Smooth muscle cell (in vitro differentiated cells): ENCODE data around the gene RSRP1. TPM values are rescaled to one million over a fixed set of nuclear protein-coding genes. Genes with fewer than 3 reads are reported as not detected.

Experiments used
- DNase-seq: peaks from one replicate; lab custom pipeline; 2025; ENCODE audit not compliant: unreplicated experiment; lab: John Stamatoyannopoulos, UW
- H2AFZ ChIP-seq: fragments of 200-600 bp; sonication (generic); 2 replicates; pipeline ENCODE4 v1.6.0; 2016; ENCODE audit warnings: antibody characterized with exemption, low read depth, mild to moderate bottlenecking
- H3F3A ChIP-seq: fragments of 200-600 bp; sonication (generic); 2 replicates; pipeline ENCODE4 v1.6.0; 2017; ENCODE audit warnings: antibody characterized with exemption, low read depth
- H3K27ac ChIP-seq: fragments of 200-600 bp; sonication (generic); 2 replicates; pipeline ENCODE4 v1.5.1; 2016; ENCODE audit warnings: low read depth, mild to moderate bottlenecking
- H3K27me3 ChIP-seq: fragments of 200-600 bp; sonication (generic); 2 replicates; pipeline ENCODE4 v1.6.1; 2016; ENCODE audit warnings: low read depth, mild to moderate bottlenecking
- H3K36me3 ChIP-seq: fragments of 200-600 bp; sonication (generic); 2 replicates; pipeline ENCODE4 v1.5.1; 2016; ENCODE audit warnings: low read depth
- H3K4me1 ChIP-seq: fragments of 200-600 bp; sonication (generic); 2 replicates; pipeline ENCODE4 v1.5.1; 2016; ENCODE audit warnings: low read depth
- H3K4me2 ChIP-seq: fragments of 200-600 bp; sonication (generic); 2 replicates; pipeline ENCODE4 v1.6.0; 2016; ENCODE audit warnings: mild to moderate bottlenecking
- H3K4me3 ChIP-seq: fragments of 200-600 bp; sonication (generic); 2 replicates; pipeline ENCODE4 v1.5.1; 2016; ENCODE audit warnings: mild to moderate bottlenecking
- H3K79me2 ChIP-seq: fragments of 200-600 bp; sonication (generic); 2 replicates; pipeline ENCODE4 v1.6.0; 2016; ENCODE audit warnings: low read depth, mild to moderate bottlenecking
- H3K9ac ChIP-seq: fragments of 200-600 bp; sonication (generic); 2 replicates; pipeline ENCODE4 v1.6.0; 2016; ENCODE audit warnings: low read depth
- H3K9me3 ChIP-seq: fragments of 200-600 bp; sonication (generic); replicated peaks from 2 replicates; pipeline ENCODE4 v1.5.1; 2016; ENCODE audit warnings: low read depth
- H4K20me1 ChIP-seq: fragments of 200-600 bp; sonication (generic); 2 replicates; pipeline ENCODE4 v1.6.0; 2016; ENCODE audit warnings: low read depth
- CTCF ChIP-seq: fragments of 200-600 bp; sonication (generic); IDR thresholded peaks from 2 replicates; pipeline ENCODE4 v1.5.1; 2017; ENCODE audit warnings: borderline replicate concordance, mild to moderate bottlenecking, antibody characterized with exemption; ENCODE audit not compliant: insufficient read depth, poor library complexity, severe bottlenecking
- WGBS: methylation state at CpG from one replicate; pipeline ENCODE4 v1.1.7; 2016; ENCODE audit warnings: low lambda C conversion rate; 5-methylcytosine and 5-hydroxymethylcytosine counted together
- polyA plus RNA-seq: library from polyadenylated mRNA; unstranded; fragments of >200 nt; fragmentation: Nextera tagmentation; extraction: Ambion mirVana; gene quantifications from 2 replicates; pipeline ENCODE4 v1.2.1, GENCODE V29; 2016
- total RNA-seq: library from RNA; depleted of rRNA; stranded (reverse); fragments of >200 nt; gene quantifications from 2 replicates; pipeline ENCODE4 v1.2.3, GENCODE V29; 2014

RSRP1 gene
- total and polyA plus RNA-seq, 2 experiments from 2014 or later, result 32.3 to 93.6 TPM

GRCh38 chr1:25201006-25201405, 46.2 kb downstream of the RSRP1 start:
- 94% methylated on average over 7 of the region's 7 CpGs for WGBS
- no peaks in the 10 kb centered on the region for H4K20me1 ChIP-seq

GRCh38 chr1:25199819-25200620, 47.2 kb downstream of the RSRP1 start:
- no peaks in the 10 kb centered on the region for H3K79me2 ChIP-seq

More at GRCh38 chr1:25201006-25201405, 46.2 kb downstream of the RSRP1 start:
- H3K27me3 ChIP-seq, result no peaks in the 10 kb centered on the region
- H2AFZ ChIP-seq, result no peak overlapping the region
- no peaks in the 10 kb centered on the region for H3K79me2 ChIP-seq
- H3K36me3 ChIP-seq, result no peaks in the 10 kb centered on the region
- no peak for TF ChIP-seq CTCF
- no peak overlapping the region for H3K4me2 ChIP-seq
- H3K4me3 ChIP-seq, result no peak overlapping the region
- H3K27ac ChIP-seq, result no peak overlapping the region
- H3K4me1 ChIP-seq, result peaks cover 17% of the 10 kb centered on the region
- H3K9ac ChIP-seq, result no peak overlapping the region
- no peaks in the 10 kb centered on the region for H3K9me3 ChIP-seq
- DNase-seq, result no peak
- peaks cover 7% of the 10 kb centered on the region for H3F3A ChIP-seq

DNA sequence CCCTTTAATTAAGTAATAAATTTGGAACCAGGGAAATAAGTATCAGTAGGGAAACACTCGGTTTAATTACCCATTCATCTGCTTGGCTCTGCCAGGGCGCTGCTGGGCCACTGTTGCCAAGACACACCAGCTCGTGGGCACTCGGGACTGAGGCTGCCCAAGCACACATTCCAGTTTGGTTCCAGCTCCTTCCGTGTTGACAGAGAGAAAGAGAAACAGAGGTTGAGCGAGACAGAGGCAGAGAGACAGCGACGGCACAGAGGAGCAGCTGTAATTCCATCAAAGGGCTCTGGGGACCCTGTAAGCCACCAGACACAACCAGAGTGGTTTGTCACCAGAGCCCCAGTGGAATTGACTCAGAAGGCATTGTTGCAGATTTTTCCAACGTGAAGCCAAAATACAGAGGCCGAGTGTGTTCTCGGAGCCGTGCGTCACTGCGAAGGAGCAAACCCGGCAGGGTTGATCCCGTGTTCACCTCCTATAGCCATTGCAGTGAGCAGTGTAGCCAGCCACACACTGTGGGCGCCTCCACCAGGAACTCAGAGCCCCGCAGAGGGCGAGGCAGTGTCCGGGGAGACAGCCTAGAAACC, 48.5 kb downstream of the RSRP1 start:
- no peak for TF ChIP-seq CTCF
- Histone ChIP-seq H3K9me3 (no peaks in the 10 kb centered on the region), H4K20me1 (no peaks in the 10 kb centered on the region), H3K36me3 (no peaks in the 10 kb centered on the region), H3F3A (peaks cover 7% of the 10 kb centered on the region), H3K4me1 (peaks cover 17% of the 10 kb centered on the region), H3K4me3 (no peak overlapping the region), H3K4me2 (peak overlapping the region; percentile 29), H3K9ac (no peak overlapping the region), H3K27ac (no peak overlapping the region), H3K27me3 (no peaks in the 10 kb centered on the region), H2AFZ (peak overlapping the region; percentile 41), H3K79me2 (no peaks in the 10 kb centered on the region)
- DNase-seq, result no peak
- 67% methylated on average over 20 of the region's 20 CpGs for WGBS

More at GRCh38 chr1:25199819-25200620, 47.2 kb downstream of the RSRP1 start:
- Histone ChIP-seq H2AFZ (no peak overlapping the region), H3K4me1 (peaks cover 17% of the 10 kb centered on the region), H3K36me3 (no peaks in the 10 kb centered on the region), H3K27ac (no peak overlapping the region), H3K27me3 (no peaks in the 10 kb centered on the region), H3F3A (peaks cover 7% of the 10 kb centered on the region), H3K4me3 (no peak overlapping the region), H3K9ac (no peak overlapping the region), H3K9me3 (no peaks in the 10 kb centered on the region), H4K20me1 (no peaks in the 10 kb centered on the region), H3K4me2 (no peak overlapping the region)
- 82% methylated on average over 20 of the region's 20 CpGs for WGBS
- no peak for DNase-seq
- TF ChIP-seq CTCF, result no peak
